ENCODE data around the gene SEC61B. TPM values are rescaled to one million over a fixed set of nuclear protein-coding genes. Genes with fewer than 3 reads are reported as not detected.

SEC61B gene
- total and polyA plus RNA-seq, 9 of the 15 experiments (the other 6 are each of a cell fraction or from before 2014, with no cell fraction given): 57.8 to 262 (median 172) TPM

DNA sequence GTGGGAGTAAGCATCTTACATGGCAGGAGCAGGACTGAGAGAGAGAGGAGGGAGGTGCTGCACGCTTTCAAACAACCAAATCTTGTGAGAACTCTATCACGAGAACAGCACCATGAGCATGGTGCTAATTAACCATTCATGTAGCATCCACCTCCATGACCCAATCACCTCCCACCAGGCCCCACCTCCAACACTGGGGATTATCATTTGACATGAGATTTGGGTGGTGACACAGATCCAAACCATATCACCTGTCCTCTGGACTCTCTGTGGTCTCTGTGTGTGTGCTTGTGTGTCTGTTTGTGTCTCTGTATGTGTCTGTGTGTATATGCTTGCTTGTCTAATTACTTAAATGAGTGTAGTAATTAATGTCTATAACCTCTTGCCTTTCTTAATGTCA, 31.1 kb downstream of the SEC61B start:
- WGBS (ENCODE audit: insufficient coverage, low coverage, missing lambda C conversion rate): 44% methylated on average over 2 of the region's 2 CpGs
- Histone ChIP-seq H2AFZ (ENCODE audit: low read depth, low read length) (peak overlapping the region; percentile 67; the same call in 1 of the 2 replicates), H3K9ac (ENCODE audit: insufficient read depth in 1 of 2, low read depth in 2 of 2, low read length in 2 of 2) (no peak overlapping the region), H3K27me3 (ENCODE audit: control insufficient read depth in 2 of 2, insufficient read depth in 2 of 2, low read length in 2 of 2) (0 out of 5 replicates have a peak, but pooled peaks cover 0 to 3% of the 10 kb centered on the region in 2 experiments), H3K9me1 (ENCODE audit: control insufficient read depth, insufficient read depth, low read length) (no peaks in the 10 kb centered on the region), H3K36me3 (ENCODE audit: control insufficient read depth, insufficient read depth, low read length) (no peaks in the 10 kb centered on the region), H3K9me3 (replicated peaks; ENCODE audit: control insufficient read depth, insufficient read depth, low read depth, low read length) (no peaks in the 10 kb centered on the region), H3K4me2 (ENCODE audit: insufficient read depth, low read length) (no peak overlapping the region), H4K20me1 (replicated peaks; ENCODE audit: control insufficient read depth, insufficient read depth, low read length) (no peaks in the 10 kb centered on the region), H3K4me1 (replicated peaks in 1 of 2; ENCODE audit: control insufficient read depth in 2 of 2, insufficient read depth in 2 of 2, low read length in 2 of 2) (peaks cover 0 to 5% of the 10 kb centered on the region in 2 experiments; a peak in 3 of 5 replicates), H3K27ac (ENCODE audit: extremely low read depth, low read depth, low read length) (no peak overlapping the region), H3K4me3 (no peak overlapping the region), H3K79me2 (ENCODE audit: control insufficient read depth, insufficient read depth, low read length) (no peaks in the 10 kb centered on the region)
- no peak for TF ChIP-seq ZC3H8 (IDR thresholded peaks at IDR 0.05)
- TF ChIP-seq ZNF79 (CRISPR knock-in tag; IDR thresholded peaks at IDR 0.05; ENCODE audit: low read depth): no peak
- TF ChIP-seq RAD51 (IDR thresholded peaks at IDR 0.05; ENCODE audit: borderline replicate concordance, low read depth): no peak
- no peak for TF ChIP-seq TBL1XR1 (IDR thresholded peaks at IDR 0.05; ENCODE audit: low read length in 2 of 2)
- TF ChIP-seq CBX1 (IDR thresholded peaks at IDR 0.05; ENCODE audit: low read depth): no peak
- TF ChIP-seq SRSF3 (IDR thresholded peaks at IDR 0.05; ENCODE audit: insufficient read depth, low read length): no peak
- no peak for TF ChIP-seq ZNF431 (CRISPR knock-in tag; IDR thresholded peaks at IDR 0.05)
- TF ChIP-seq LARP7 (IDR thresholded peaks at IDR 0.05): no peak
- no peak for TF ChIP-seq ZNF134 (CRISPR knock-in tag; conservative IDR thresholded peaks at IDR 0.05)
- TF ChIP-seq, protein P1, sequence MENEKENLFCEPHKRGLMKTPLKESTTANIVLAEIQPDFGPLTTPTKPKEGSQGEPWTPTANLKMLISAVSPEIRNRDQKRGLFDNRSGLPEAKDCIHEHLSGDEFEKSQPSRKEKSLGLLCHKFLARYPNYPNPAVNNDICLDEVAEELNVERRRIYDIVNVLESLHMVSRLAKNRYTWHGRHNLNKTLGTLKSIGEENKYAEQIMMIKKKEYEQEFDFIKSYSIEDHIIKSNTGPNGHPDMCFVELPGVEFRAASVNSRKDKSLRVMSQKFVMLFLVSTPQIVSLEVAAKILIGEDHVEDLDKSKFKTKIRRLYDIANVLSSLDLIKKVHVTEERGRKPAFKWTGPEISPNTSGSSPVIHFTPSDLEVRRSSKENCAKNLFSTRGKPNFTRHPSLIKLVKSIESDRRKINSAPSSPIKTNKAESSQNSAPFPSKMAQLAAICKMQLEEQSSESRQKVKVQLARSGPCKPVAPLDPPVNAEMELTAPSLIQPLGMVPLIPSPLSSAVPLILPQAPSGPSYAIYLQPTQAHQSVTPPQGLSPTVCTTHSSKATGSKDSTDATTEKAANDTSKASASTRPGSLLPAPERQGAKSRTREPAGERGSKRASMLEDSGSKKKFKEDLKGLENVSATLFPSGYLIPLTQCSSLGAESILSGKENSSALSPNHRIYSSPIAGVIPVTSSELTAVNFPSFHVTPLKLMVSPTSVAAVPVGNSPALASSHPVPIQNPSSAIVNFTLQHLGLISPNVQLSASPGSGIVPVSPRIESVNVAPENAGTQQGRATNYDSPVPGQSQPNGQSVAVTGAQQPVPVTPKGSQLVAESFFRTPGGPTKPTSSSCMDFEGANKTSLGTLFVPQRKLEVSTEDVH (IDR thresholded peaks at IDR 0.05; ENCODE audit: low read depth, partially characterized antibody): no peak
- TF ChIP-seq KLF16 (IDR thresholded peaks at IDR 0.05): no peak
- ATAC-seq (no peak; the same call in 2 of the 3 replicates), FAIRE-seq (no peak), DNase-seq (ENCODE audit: extremely low read depth in 1 of 4, low spot score in 3 of 4) (no peak)
- intact Hi-C loops (cut with micrococcal nuclease): no loop called here
- ChIA-PET CTCF (ENCODE audit: low intra/inter-chr PET ratio) (no interaction called here), POLR2A (no interaction called here)
- BruUV-seq (replicated peaks): no TSS peak
- in situ Hi-C loops (cut with MboI): loop anchor here (25.0 kb wide), 1 partner anchor 759 kb away; no protein-coding TSS in a partner anchor
